Stimulated activated CD8-positive, alpha-beta memory T cell treated with anti-CD3 and anti-CD28 coated beads, Interleukin-15, amount 100 ng/mL, for 24 hours (primary cell): ENCODE measurements around the gene ACO1.

Experiments used
- DNase-seq: peaks from one replicate; pipeline ENCODE4 v3.0.0-alpha.2; 2020; ENCODE audit warnings: low read depth

The ACO1 gene

GRCh38 chr9:32490601-32491000, 106.2 kb downstream of the ACO1 start:
- DNase-seq, result no peak

GRCh38 chr9:32497921-32498320, 113.5 kb downstream of the ACO1 start:
- DNase-seq, result no peak

GRCh38 chr9:32500768-32501167, 116.3 kb downstream of the ACO1 start:
- no peak for DNase-seq

GRCh38 chr9:32501868-32502267, 117.4 kb downstream of the ACO1 start:
- DNase-seq, result no peak

GRCh38 chr9:32502464-32502863, 118.0 kb downstream of the ACO1 start:
- DNase-seq, result no peak

GRCh38 chr9:32503008-32503407, 118.6 kb downstream of the ACO1 start:
- DNase-seq, result no peak
